ENCODE data around the gene CRMP1. TPM values are rescaled to one million over a fixed set of nuclear protein-coding genes. Genes with fewer than 3 reads are reported as not detected.

CRMP1 gene
- total RNA-seq, 1 experiment from 2014 or later = 77.5 TPM

DNA sequence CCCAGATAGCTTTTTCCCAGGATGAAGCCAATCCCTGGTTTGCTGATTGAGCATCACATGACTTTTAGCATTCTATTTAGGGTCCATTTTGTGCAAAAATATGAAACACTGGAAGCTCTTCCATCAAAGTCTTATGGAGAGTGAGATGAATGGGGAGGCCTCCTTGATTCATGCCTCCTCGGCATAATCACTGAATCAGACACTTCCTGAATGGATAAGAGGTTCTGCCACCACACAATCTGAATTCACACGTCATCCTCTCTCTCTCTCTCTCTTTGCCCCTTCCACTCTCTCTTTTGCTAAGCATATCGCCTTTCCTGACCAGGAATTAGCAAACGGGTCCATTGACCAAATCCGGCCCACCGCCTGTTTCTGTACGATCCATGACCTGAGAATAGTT is 68.7 kb downstream of the CRMP1 start:
- H3K9me3 ChIP-seq (ENCODE audit: low read depth, low read length, poor library complexity, severe bottlenecking) = no peaks in the 10 kb centered on the region
- no peak overlapping the region for H3K27ac ChIP-seq (ENCODE audit: low read depth, low read length, poor library complexity, severe bottlenecking)
- no peaks in the 10 kb centered on the region for H3K27me3 ChIP-seq (replicated peaks; ENCODE audit: insufficient read depth, low read depth, low read length, poor library complexity)
- H3K4me3 ChIP-seq (ENCODE audit: low read depth, low read length, poor library complexity, severe bottlenecking) = no peak overlapping the region
- TF ChIP-seq EZH2 (IDR thresholded peaks at IDR 0.05; ENCODE audit: borderline replicate concordance, low read depth, low read length, poor library complexity, severe bottlenecking) = no peak
- TF ChIP-seq, protein P1, sequence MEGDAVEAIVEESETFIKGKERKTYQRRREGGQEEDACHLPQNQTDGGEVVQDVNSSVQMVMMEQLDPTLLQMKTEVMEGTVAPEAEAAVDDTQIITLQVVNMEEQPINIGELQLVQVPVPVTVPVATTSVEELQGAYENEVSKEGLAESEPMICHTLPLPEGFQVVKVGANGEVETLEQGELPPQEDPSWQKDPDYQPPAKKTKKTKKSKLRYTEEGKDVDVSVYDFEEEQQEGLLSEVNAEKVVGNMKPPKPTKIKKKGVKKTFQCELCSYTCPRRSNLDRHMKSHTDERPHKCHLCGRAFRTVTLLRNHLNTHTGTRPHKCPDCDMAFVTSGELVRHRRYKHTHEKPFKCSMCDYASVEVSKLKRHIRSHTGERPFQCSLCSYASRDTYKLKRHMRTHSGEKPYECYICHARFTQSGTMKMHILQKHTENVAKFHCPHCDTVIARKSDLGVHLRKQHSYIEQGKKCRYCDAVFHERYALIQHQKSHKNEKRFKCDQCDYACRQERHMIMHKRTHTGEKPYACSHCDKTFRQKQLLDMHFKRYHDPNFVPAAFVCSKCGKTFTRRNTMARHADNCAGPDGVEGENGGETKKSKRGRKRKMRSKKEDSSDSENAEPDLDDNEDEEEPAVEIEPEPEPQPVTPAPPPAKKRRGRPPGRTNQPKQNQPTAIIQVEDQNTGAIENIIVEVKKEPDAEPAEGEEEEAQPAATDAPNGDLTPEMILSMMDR (conservative IDR thresholded peaks at IDR 0.05; ENCODE audit: low read depth, low read length) = no peak
- no peak for DNase-seq (ENCODE audit: low spot score)
- ChIA-PET CTCF (interaction anchor here (0.5 kb wide), 1 partner anchor 154 kb away, joined by 3 read pairs; no protein-coding TSS in a partner anchor), POLR2A (ENCODE audit: low non-redundant PET) (no interaction called here)
- intact Hi-C loops (cut with micrococcal nuclease; ENCODE audit: unreplicated experiment) = loop anchor here (5.0 kb wide), 1 partner anchor 63 kb away; no protein-coding TSS in a partner anchor
- no peaks in the 10 kb centered on the region for H3K4me1 ChIP-seq (ENCODE audit: insufficient read depth, low read length, poor library complexity, severe bottlenecking)
- BruUV-seq (replicated peaks) = no TSS peak
- H3K36me3 ChIP-seq (ENCODE audit: insufficient read depth, low read length, poor library complexity, severe bottlenecking) = peaks cover 41% of the 10 kb centered on the region

- H3K9me3 ChIP-seq (ENCODE audit: low read depth, low read length, poor library complexity, severe bottlenecking) = no peaks in the 10 kb centered on the region
- no peak overlapping the region for H3K27ac ChIP-seq (ENCODE audit: low read depth, low read length, poor library complexity, severe bottlenecking)
- POLR2A ChIA-PET (ENCODE audit: low non-redundant PET) = no interaction called here
- no peak for TF ChIP-seq EZH2 (IDR thresholded peaks at IDR 0.05; ENCODE audit: borderline replicate concordance, low read depth, low read length, poor library complexity, severe bottlenecking)
- TF ChIP-seq, protein P1 (conservative IDR thresholded peaks at IDR 0.05; ENCODE audit: low read depth, low read length) = no peak
- no peak for DNase-seq (ENCODE audit: low spot score)
- H3K4me3 ChIP-seq (ENCODE audit: low read depth, low read length, poor library complexity, severe bottlenecking) = no peak overlapping the region
- no peaks in the 10 kb centered on the region for H3K4me1 ChIP-seq (ENCODE audit: insufficient read depth, low read length, poor library complexity, severe bottlenecking)
- BruUV-seq (replicated peaks) = no TSS peak
- H3K27me3 ChIP-seq (replicated peaks; ENCODE audit: insufficient read depth, low read depth, low read length, poor library complexity) = no peaks in the 10 kb centered on the region
- CTCF ChIA-PET = interaction anchor here (0.5 kb wide), 1 partner anchor 154 kb away, joined by 3 read pairs; no protein-coding TSS in a partner anchor
- H3K36me3 ChIP-seq (ENCODE audit: insufficient read depth, low read length, poor library complexity, severe bottlenecking) = peaks cover 41% of the 10 kb centered on the region
- intact Hi-C loops (cut with micrococcal nuclease; ENCODE audit: unreplicated experiment) = loop anchor here (5.0 kb wide), 1 partner anchor 64 kb away; no protein-coding TSS in a partner anchor
Measured at GRCh38 chr4:5823542-5824211, 69.2 kb downstream of the CRMP1 start.

DNA sequence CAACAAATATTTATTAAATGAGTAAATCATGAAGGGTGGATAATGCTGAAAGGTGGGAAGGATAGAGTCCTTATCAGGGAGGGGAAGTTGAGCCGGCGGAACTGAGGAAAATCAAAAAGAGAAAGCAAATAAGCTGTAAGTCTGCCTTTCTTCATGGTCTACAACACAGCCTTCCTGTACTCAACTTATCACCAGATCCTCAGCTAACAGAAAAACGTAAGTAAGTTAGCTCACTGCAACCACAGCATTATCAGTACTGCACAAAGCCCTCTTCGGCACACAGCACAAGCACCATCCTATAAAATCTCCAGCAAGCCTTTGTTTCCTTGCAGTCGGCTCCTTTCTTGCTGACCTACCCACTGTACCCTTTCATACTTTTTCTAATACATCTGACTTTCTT is 70.3 kb downstream of the CRMP1 start:
- Histone ChIP-seq H3K27me3 (replicated peaks; ENCODE audit: insufficient read depth, low read depth, low read length, poor library complexity) (no peaks in the 10 kb centered on the region), H3K9me3 (ENCODE audit: low read depth, low read length, poor library complexity, severe bottlenecking) (no peaks in the 10 kb centered on the region), H3K4me1 (ENCODE audit: insufficient read depth, low read length, poor library complexity, severe bottlenecking) (no peaks in the 10 kb centered on the region), H3K4me3 (ENCODE audit: low read depth, low read length, poor library complexity, severe bottlenecking) (no peak overlapping the region), H3K36me3 (ENCODE audit: insufficient read depth, low read length, poor library complexity, severe bottlenecking) (peaks cover 38% of the 10 kb centered on the region), H3K27ac (ENCODE audit: low read depth, low read length, poor library complexity, severe bottlenecking) (no peak overlapping the region)
- ChIA-PET CTCF (interaction anchor here (0.7 to 0.8 kb wide), 2 partner anchors 17 to 609 kb away, joined by 4 to 7 read pairs; no protein-coding TSS in a partner anchor), POLR2A (ENCODE audit: low non-redundant PET) (no interaction called here)
- DNase-seq (ENCODE audit: low spot score) = no peak
- BruUV-seq (replicated peaks) = no TSS peak
- intact Hi-C loops (cut with micrococcal nuclease; ENCODE audit: unreplicated experiment) = loop anchor here (5.0 kb wide), 1 partner anchor 65 kb away; no protein-coding TSS in a partner anchor
- TF ChIP-seq, protein P1 (conservative IDR thresholded peaks at IDR 0.05; ENCODE audit: low read depth, low read length) = no peak
- no peak for TF ChIP-seq EZH2 (IDR thresholded peaks at IDR 0.05; ENCODE audit: borderline replicate concordance, low read depth, low read length, poor library complexity, severe bottlenecking)

Data from A673 (cell line).